Body of pancreas (tissue), 4 donors: ENCODE results near the gene ZNF492. TPM values are rescaled to one million over a fixed set of nuclear protein-coding genes. Genes with fewer than 3 reads are reported as not detected.

ENCODE experiments used
- ATAC-seq: fragments of 150-250 bp; one replicate; pipeline ENCODE4 v1.9.1; 2016
- DNase-seq, 4 donors: peaks; one replicate each; pipeline ENCODE4 v3.0.0-alpha.2; 2019
- H3K27ac ChIP-seq, 4 donors: fragments of 200-600 bp; sonication (generic); 1 replicate in 3 of 4; 2 replicates in 1 of 4; pipeline versions ENCODE4 v1.5.1 to v1.6.1; 2016 to 2019; ENCODE audit warnings: mild to moderate bottlenecking in 1 of 4, mixed read lengths in 1 of 4, moderate library complexity in 1 of 4
- H3K27me3 ChIP-seq, 2 donors: fragments of 200-600 bp; sonication (generic); one replicate each; pipeline ENCODE4 v1.6.0; 2016; ENCODE audit warnings: mild to moderate bottlenecking in 1 of 2
- H3K36me3 ChIP-seq, 2 donors: fragments of 200-600 bp; sonication (generic); replicated peaks in 1 of 2; 2 replicates each; pipeline ENCODE4 v1.5.1; 2016; ENCODE audit warnings: low read depth in 2 of 2; ENCODE audit not compliant: insufficient read depth in 1 of 2
- H3K4me1 ChIP-seq: fragments of 200-600 bp; sonication (generic); one replicate; pipeline ENCODE4 v1.6.0; 2016
- H3K4me3 ChIP-seq, 2 donors: fragments of 200-600 bp; sonication (generic); 1 replicate in 1 of 2; 2 replicates in 1 of 2; pipeline ENCODE4 v1.5.1; 2016 to 2019
- H3K9me3 ChIP-seq, 3 donors: fragments of 200-600 bp; sonication (generic); 1 replicate in 2 of 3; 2 replicates in 1 of 3; pipeline ENCODE4 v1.5.1; 2016
- CTCF ChIP-seq, 7 experiments: fragments of 450-650 bp in 4 of 7; fragments of 200-600 bp in 3 of 7; sonication (generic) in 3 of 7; IDR thresholded peaks; one replicate each; pipeline ENCODE4 v1.5.1; 2016 to 2019; ENCODE audit warnings: antibody characterized with exemption in 7 of 7
- POLR2A ChIP-seq, 3 donors: fragments of 450-650 bp; IDR thresholded peaks; one replicate each; pipeline ENCODE4 v1.6.1; 2016; ENCODE audit warnings: antibody characterized with exemption in 3 of 3, mild to moderate bottlenecking in 2 of 3
- WGBS, 2 donors: methylation state at CpG; one replicate each; pipeline ENCODE4 v1.1.5; 2017; 5-methylcytosine and 5-hydroxymethylcytosine counted together
- intact Hi-C: fragments of 100-400 bp; cut with DNase I; formaldehyde crosslinking; loops from one replicate; pipeline ENCODE4 v1.15.1; 2023
- total RNA-seq, 2 donors: library from RNA; depleted of rRNA; stranded (reverse); fragments of >200 nt; gene quantifications; one replicate each; pipeline ENCODE4 v1.1.0, GENCODE V29; 2016

Gene ZNF492
- total RNA-seq, 2 donors from 2014 or later: under 0.01 to 0.99 TPM

GRCh38 chr19:22622020-22622419 lies 12.1 kb upstream of the ZNF492 start:
- Histone ChIP-seq H3K4me3 (no peak overlapping the region), H3K27ac (no peak overlapping the region), H3K27me3 (no peaks in the 10 kb centered on the region), H3K9me3 (no peaks in the 10 kb centered on the region), H3K4me1 (no peaks in the 10 kb centered on the region), H3K36me3 (no peaks in the 10 kb centered on the region)
- intact Hi-C loops: no loop called here
- ATAC-seq: no peak
- 22 to 44% methylated on average over 1 of the region's 1 CpG for WGBS, 2 donors
- no peak for TF ChIP-seq POLR2A (IDR thresholded peaks at IDR 0.05)
- no peak for TF ChIP-seq CTCF (IDR thresholded peaks at IDR 0.05)
- no peak for DNase-seq

- intact Hi-C loops: no loop called here
- H3K4me1 ChIP-seq: no peaks in the 10 kb centered on the region
- H3K4me3 ChIP-seq: no peak overlapping the region
- DNase-seq (peak in 2 of 4 donors; percentile 28 to 31), ATAC-seq (peak; percentile 72)
- H3K27ac ChIP-seq: peak overlapping the region in 2 of 4 donors; percentile 21 to 28
- no peaks in the 10 kb centered on the region for H3K9me3 ChIP-seq
- no peaks in the 10 kb centered on the region for H3K36me3 ChIP-seq
- no peaks in the 10 kb centered on the region for H3K27me3 ChIP-seq
- no peak for TF ChIP-seq POLR2A (IDR thresholded peaks at IDR 0.05)
- TF ChIP-seq CTCF (IDR thresholded peaks at IDR 0.05): peak in 2 of 7 experiments; percentile 5 to 14
- WGBS, 2 donors: 5 to 6% methylated on average over 22 to 54 of the region's 71 CpGs
Measured at GRCh38 chr19:22622901-22623840, 11.0 kb upstream of the ZNF492 start.

- intact Hi-C loops: no loop called here
- no peak for DNase-seq
- H3K4me3 ChIP-seq: no peak overlapping the region
- no peaks in the 10 kb centered on the region for H3K36me3 ChIP-seq
- no peak overlapping the region for H3K27ac ChIP-seq
- no peaks in the 10 kb centered on the region for H3K4me1 ChIP-seq
- TF ChIP-seq CTCF (IDR thresholded peaks at IDR 0.05): no peak
- TF ChIP-seq POLR2A (IDR thresholded peaks at IDR 0.05): no peak
- 35 to 49% methylated on average over 6 to 16 of the region's 16 CpGs for WGBS, 2 donors
- peak; percentile 27 for ATAC-seq
- H3K27me3 ChIP-seq: no peaks in the 10 kb centered on the region
- no peaks in the 10 kb centered on the region for H3K9me3 ChIP-seq
Measured at GRCh38 chr19:22623841-22624221, 10.3 kb upstream of the ZNF492 start.

GRCh38 chr19:22625266-22626035 lies 8.7 kb upstream of the ZNF492 start:
- TF ChIP-seq CTCF (IDR thresholded peaks at IDR 0.05) (no peak), POLR2A (IDR thresholded peaks at IDR 0.05) (no peak)
- Histone ChIP-seq H3K4me1 (no peaks in the 10 kb centered on the region), H3K36me3 (no peaks in the 10 kb centered on the region), H3K27ac (no peak overlapping the region), H3K4me3 (no peak overlapping the region), H3K27me3 (no peaks in the 10 kb centered on the region), H3K9me3 (no peaks in the 10 kb centered on the region)
- 47 to 65% methylated on average over 8 of the region's 8 CpGs for WGBS, 2 donors
- intact Hi-C loops: no loop called here
- DNase-seq: no peak
- ATAC-seq: no peak
